Gastroesophageal sphincter (tissue), 4 donors: Measurements from ENCODE around the gene GRB2. TPM values are rescaled to one million over a fixed set of nuclear protein-coding genes. Genes with fewer than 3 reads are reported as not detected.
A peak's percentile ranks its signal among the peaks of the same experiment; 100 is the strongest.
"Not testable (repeated sequence)": the region's sequence is repeated elsewhere in the genome, so short reads cannot be mapped to it uniquely, and the experiment has no call there.

Experiments
- ATAC-seq: fragments of 150-250 bp; one replicate; pipeline ENCODE4 v1.9.1; 2016; ENCODE audit warnings: mild to moderate bottlenecking, moderate library complexity
- H3K27ac ChIP-seq, 4 donors: fragments of 200-600 bp; sonication (generic) in 3 of 4; 1 replicate in 3 of 4; 2 replicates in 1 of 4; pipeline ENCODE4 v1.5.1; 2016 to 2019
- H3K27me3 ChIP-seq: fragments of 200-600 bp; sonication (generic); one replicate; pipeline ENCODE4 v1.5.1; 2019
- H3K36me3 ChIP-seq, 2 donors: fragments of 200-600 bp; sonication (generic); one replicate each; pipeline ENCODE4 v1.5.1; 2019; ENCODE audit warnings: control low read depth in 1 of 2
- H3K4me1 ChIP-seq, 3 donors: fragments of 200-600 bp; sonication (generic); 1 replicate in 2 of 3; 2 replicates in 1 of 3; pipeline ENCODE4 v1.5.1; 2016 to 2019; ENCODE audit warnings: control low read depth in 2 of 3
- H3K4me3 ChIP-seq, 2 donors: fragments of 200-600 bp; sonication (generic); one replicate each; pipeline ENCODE4 v1.5.1; 2019; ENCODE audit warnings: mild to moderate bottlenecking in 1 of 2, moderate library complexity in 1 of 2
- H3K9me3 ChIP-seq, 3 donors: fragments of 200-600 bp; sonication (generic); one replicate each; pipeline ENCODE4 v1.5.1; 2017 to 2019; ENCODE audit warnings: control low read depth in 2 of 3
- CTCF ChIP-seq, 4 experiments: fragments of 200-600 bp in 2 of 4; fragments of 450-650 bp in 2 of 4; sonication (generic) in 1 of 4; IDR thresholded peaks; one replicate each; pipeline ENCODE4 v1.5.1; 2017 to 2019; ENCODE audit warnings: antibody characterized with exemption in 4 of 4, mild to moderate bottlenecking in 2 of 4, moderate library complexity in 2 of 4
- EP300 ChIP-seq: sonication (generic); formaldehyde crosslinking; IDR thresholded peaks from one replicate; pipeline ENCODE4 v1.6.1; 2017; ENCODE audit warnings: antibody characterized with exemption, mild to moderate bottlenecking
- POLR2A ChIP-seq, 2 donors: fragments of 450-650 bp; IDR thresholded peaks; one replicate each; pipeline ENCODE4 v1.6.1; 2017; ENCODE audit warnings: antibody characterized with exemption in 2 of 2, mild to moderate bottlenecking in 2 of 2, moderate library complexity in 1 of 2
- POLR2AphosphoS5 ChIP-seq: sonication (generic); formaldehyde crosslinking; IDR thresholded peaks from one replicate; pipeline ENCODE4 v1.6.1; 2017; ENCODE audit warnings: antibody characterized with exemption
- WGBS, 2 donors: methylation state at CpG; one replicate each; pipeline ENCODE4 v1.1.5; 2018; ENCODE audit warnings: low coverage in 1 of 2; 5-methylcytosine and 5-hydroxymethylcytosine counted together
- total RNA-seq, 4 donors: library from RNA; depleted of rRNA; stranded (reverse); fragments of >200 nt; gene quantifications; one replicate each; pipeline ENCODE4 v1.1.0, GENCODE V29; 2016

The GRB2 gene
- total RNA-seq, result 100 to 1,000 TPM in 2 of 4 donors, 10 to 100 TPM in 2; 80.6 to 113 (median 97.6) TPM

DNA sequence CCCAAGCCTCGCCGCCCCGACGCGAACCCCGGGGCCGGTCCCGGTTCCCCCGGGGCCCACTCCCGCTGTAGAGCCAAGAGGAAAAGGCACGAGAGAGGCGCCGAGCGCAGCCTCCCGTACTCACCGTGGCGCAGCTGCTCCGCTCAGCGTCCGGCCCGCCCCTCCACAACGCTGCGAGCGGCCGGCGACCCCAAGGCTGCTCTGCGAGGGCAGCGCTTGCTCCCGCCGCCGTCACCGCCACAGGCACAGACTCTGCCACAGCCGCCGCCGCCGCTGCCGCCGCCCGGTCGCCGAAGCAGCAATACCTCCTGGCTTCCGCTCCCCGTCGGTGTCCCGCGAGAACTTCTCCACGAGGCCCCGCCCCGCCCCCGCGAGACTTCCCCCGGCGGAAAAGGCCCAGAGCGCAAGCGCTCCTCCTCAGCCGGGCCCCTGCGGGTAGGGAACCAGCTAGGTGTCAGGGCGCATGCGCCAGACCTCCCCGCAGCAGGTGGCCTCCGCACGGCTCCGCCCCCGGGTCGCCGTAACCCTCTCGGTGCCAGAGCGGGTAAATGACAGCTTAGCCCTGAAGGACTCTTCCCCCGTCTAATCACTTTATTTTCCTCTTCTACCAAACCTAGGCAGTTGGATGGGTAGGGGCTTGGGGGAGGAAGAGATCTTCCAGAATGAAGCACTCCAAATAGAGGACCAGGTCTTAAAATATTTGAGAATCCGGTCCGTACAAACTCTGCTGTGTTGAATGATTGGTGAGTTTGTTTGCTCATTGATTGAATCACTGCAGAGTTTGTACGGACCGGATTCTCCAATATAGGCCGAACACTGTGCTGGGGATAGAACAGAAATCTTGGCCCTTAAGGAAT is at the start of gene GRB2:
Gene GRB2 (minus strand): TSS at position 314 of the 857 bp plus-strand sequence. CDS start 12,050 bp downstream, outside the sequence.
- WGBS, 2 donors, result 0% methylated on average over 4 to 7 of the region's 74 CpGs
- Histone ChIP-seq H3K9me3 (no peaks in the 10 kb centered on the region), H3K27me3 (no peaks in the 10 kb centered on the region), H3K36me3 (no peaks in the 10 kb centered on the region), H3K27ac (peak within 1 kb of the TSS; percentile 91 to 97 (median 92)), H3K4me3 (peak within 1 kb of the TSS; percentile 96 to 99), H3K4me1 (peaks cover 0 to 44% (median 11%) of the 10 kb centered on the region in 3 donors)
- ATAC-seq, result peak; percentile 97
- TF ChIP-seq CTCF (IDR thresholded peaks at IDR 0.05), result peak in 2 of 4 experiments; percentile 10 to 32
- TF ChIP-seq POLR2A (IDR thresholded peaks at IDR 0.05), result peak; percentile 90
- no peak for TF ChIP-seq EP300
- peak; percentile 90 for TF ChIP-seq POLR2AphosphoS5

DNA sequence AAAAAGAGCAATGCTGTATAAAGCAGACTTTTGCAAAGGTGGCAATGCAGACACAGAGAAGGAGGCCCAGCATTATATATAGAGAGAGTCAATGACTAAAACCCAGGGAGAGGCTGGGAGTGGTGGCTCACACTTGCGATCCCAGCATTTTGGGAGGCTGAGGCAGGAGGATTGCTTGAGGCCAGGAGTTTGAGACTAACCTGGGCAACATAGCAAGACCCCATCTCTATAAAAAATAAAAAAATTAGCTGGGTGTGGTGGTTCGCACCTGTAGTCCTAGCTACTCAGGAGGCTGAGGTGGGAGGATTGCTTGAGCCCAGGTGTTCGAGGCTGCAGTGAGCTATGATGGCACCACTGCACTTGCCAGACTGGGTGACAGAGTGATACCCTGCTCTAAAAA is 49.2 kb upstream of the GRB2 start:
- H3K4me3 ChIP-seq, H3K36me3 ChIP-seq, H3K9me3 ChIP-seq, H3K27me3 ChIP-seq, ATAC-seq: not testable (repeated sequence)
- peak overlapping the region in 2 of 4 donors; percentile 94 to 95 for H3K27ac ChIP-seq
- 97 to 100% methylated on average over 2 to 3 of the region's 3 CpGs for WGBS, 2 donors
- H3K4me1 ChIP-seq, result peaks cover 0 to 36% (median 17%) of the 10 kb centered on the region in 3 donors

DNA sequence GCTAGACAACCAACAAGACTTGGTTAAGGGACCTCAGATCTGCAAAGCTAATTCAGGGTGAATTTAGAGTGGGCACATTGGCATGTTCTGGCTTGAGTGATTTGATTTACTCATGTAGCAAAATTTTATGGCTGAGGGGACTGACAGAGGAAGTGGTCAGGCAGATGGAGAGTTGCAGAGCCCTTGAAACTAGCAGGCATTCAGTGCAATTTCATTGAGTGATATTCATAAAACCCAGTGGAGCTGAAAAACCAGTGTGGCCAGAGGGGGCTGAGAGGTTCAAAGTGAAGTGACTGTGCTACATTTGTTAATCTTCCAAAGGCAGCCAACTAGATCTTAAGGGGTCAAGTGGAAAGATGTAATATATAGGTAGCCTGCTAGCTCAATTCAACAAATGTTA is 48.7 kb upstream of the GRB2 start:
- no peaks in the 10 kb centered on the region for H3K9me3 ChIP-seq
- H3K36me3 ChIP-seq, result no peaks in the 10 kb centered on the region
- H3K4me3 ChIP-seq, result no peak overlapping the region
- TF ChIP-seq CTCF (IDR thresholded peaks at IDR 0.05), result no peak
- TF ChIP-seq EP300, result no peak
- TF ChIP-seq POLR2A (IDR thresholded peaks at IDR 0.05), result no peak
- TF ChIP-seq POLR2AphosphoS5, result no peak
- H3K4me1 ChIP-seq, result peaks cover 0 to 31% (median 12%) of the 10 kb centered on the region in 3 donors
- no peak for ATAC-seq
- H3K27me3 ChIP-seq, result no peaks in the 10 kb centered on the region
- H3K27ac ChIP-seq, result no peak overlapping the region

DNA sequence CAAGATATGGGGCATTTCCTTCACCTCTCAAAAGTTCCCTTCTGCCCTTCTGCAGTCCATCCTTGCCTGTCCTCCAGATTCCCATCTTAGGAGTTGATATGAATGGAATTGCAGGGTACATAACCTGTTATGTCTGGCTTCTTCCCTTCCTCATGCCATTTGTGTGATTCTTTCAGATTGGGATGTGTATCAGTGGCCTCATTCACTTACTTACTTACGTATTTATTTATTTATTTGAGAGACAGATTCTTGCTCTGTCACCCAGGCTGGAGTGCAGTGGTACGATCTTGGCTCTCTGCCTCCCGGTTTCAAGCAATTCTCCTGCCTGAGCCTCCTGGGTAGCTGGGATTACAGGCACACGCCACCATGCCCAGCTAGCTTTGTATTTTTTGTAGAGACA is 44.8 kb upstream of the GRB2 start:
- H3K9me3 ChIP-seq, result no peaks in the 10 kb centered on the region
- WGBS, 2 donors, result 58 to 75% methylated on average over 2 to 4 of the region's 4 CpGs
- no peak for TF ChIP-seq EP300
- no peak for TF ChIP-seq CTCF (IDR thresholded peaks at IDR 0.05)
- TF ChIP-seq POLR2AphosphoS5, result no peak
- TF ChIP-seq POLR2A (IDR thresholded peaks at IDR 0.05), result no peak
- H3K27me3 ChIP-seq, result no peaks in the 10 kb centered on the region
- H3K36me3 ChIP-seq, result no peaks in the 10 kb centered on the region
- H3K4me1 ChIP-seq, result peaks cover 0 to under 1% (median 0%) of the 10 kb centered on the region in 3 donors
- no peak overlapping the region for H3K4me3 ChIP-seq
- no peak for ATAC-seq
- H3K27ac ChIP-seq, result no peak overlapping the region

DNA sequence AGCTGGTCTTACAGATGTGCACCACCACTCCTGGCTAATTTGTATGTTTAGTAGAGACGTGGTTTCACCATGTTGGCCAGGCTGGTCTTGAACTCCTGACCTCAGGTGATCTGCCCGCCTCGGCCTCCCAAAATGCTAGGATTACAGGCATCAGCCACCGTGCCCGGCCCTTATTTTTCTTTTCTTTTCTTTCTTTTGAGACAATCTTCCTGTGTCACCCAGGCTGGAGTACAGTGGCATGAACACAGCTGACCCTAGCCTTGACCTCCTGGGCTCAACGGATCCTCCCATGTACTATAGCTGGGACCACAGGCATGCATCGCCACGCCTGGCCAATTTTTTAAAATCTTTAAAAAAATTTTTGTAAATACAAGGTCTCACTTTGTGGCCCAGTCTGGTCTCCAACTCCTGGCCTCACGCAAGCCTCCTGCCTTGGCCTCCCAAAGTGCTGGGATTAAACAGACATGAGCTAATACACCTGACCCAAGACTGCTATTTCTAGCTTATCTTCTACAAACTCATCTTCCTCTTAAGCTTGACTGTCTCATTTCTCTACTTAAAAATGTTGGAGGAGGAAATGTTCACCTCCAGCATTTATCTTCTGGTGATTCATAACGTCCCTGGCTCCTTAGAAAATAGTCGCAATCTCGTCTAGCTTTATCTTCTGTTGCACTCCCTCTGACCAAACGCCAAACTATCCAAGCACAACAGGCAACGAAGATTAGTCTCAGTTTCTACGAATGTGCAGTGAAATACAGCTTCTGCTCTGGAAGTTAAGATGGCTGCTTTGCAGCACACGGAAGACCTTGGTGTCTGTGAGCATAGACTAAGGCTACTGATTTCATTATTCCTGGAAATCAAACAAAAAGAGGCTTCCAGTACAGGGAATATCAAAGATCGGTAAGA is 42.7 kb upstream of the GRB2 start:
- Histone ChIP-seq H3K27ac (no peak overlapping the region), H3K27me3 (no peaks in the 10 kb centered on the region), H3K9me3 (no peaks in the 10 kb centered on the region), H3K4me1 (peaks cover 0 to 18% (median 0%) of the 10 kb centered on the region in 3 donors), H3K4me3 (no peak overlapping the region), H3K36me3 (no peaks in the 10 kb centered on the region)
- TF ChIP-seq CTCF (IDR thresholded peaks at IDR 0.05) (no peak), POLR2A (IDR thresholded peaks at IDR 0.05) (no peak), POLR2AphosphoS5 (no peak), EP300 (no peak)
- ATAC-seq, result no peak
- WGBS, 2 donors, result 79 to 80% methylated on average over 15 to 16 of the region's 17 CpGs

DNA sequence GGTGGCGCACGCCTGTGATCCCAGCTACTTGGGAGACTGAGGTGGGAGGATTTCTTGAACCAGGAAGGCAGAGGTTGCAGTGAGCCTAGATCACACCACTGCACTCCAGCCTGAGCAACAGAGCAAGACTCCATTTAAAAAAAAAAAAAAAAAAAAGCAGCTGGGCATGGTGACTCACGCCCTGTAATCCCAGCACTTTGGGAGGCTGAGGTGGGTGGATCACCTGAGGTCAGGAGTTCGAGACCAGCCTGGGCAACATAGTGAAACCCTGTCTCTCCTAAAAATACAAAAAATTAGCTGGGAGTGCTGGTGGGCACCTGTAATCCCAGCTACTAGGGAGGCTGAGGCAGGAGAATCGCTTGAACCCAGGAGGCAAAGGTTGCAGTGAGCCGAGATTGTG is 40.4 kb upstream of the GRB2 start:
- H3K27me3 ChIP-seq, H3K36me3 ChIP-seq, H3K4me3 ChIP-seq, H3K27ac ChIP-seq, H3K9me3 ChIP-seq, ATAC-seq: not testable (repeated sequence)
- 83% methylated on average over 4 of the region's 6 CpGs for WGBS, 2 donors
- peaks cover 0 to 24% (median 3%) of the 10 kb centered on the region in 3 donors for H3K4me1 ChIP-seq
